Neural crest cell (in vitro differentiated cells): ENCODE results near the gene POU2AF2. TPM values are rescaled to one million over a fixed set of nuclear protein-coding genes. Genes with fewer than 3 reads are reported as not detected.

Source experiments
- DNase-seq: peaks from one replicate; pipeline ENCODE4 v3.0.0; 2021; ENCODE audit warnings: low read depth, mixed read lengths, low spot score
- H3K27ac Mint-ChIP-seq: one replicate; pipeline ENCODE4 v1.8.0; 2021; ENCODE audit warnings: mild to moderate bottlenecking, mixed read lengths; ENCODE audit not compliant: unreplicated experiment
- H3K27me3 Mint-ChIP-seq: 2 replicates; pipeline ENCODE4 v1.8.0; 2021; ENCODE audit warnings: low read depth, mild to moderate bottlenecking, mixed read lengths
- H3K36me3 Mint-ChIP-seq: 2 replicates; pipeline ENCODE4 v1.8.0; 2021; ENCODE audit warnings: low read depth, mild to moderate bottlenecking, mixed read lengths
- H3K4me1 Mint-ChIP-seq: 2 replicates; pipeline ENCODE4 v1.8.0; 2021; ENCODE audit warnings: mixed read lengths
- H3K4me3 Mint-ChIP-seq: one replicate; pipeline ENCODE4 v1.8.0; 2021; ENCODE audit warnings: mild to moderate bottlenecking, mixed read lengths
- H3K9me3 Mint-ChIP-seq: 2 replicates; pipeline ENCODE4 v1.8.0; 2021; ENCODE audit warnings: mixed read lengths
- CTCF ChIP-seq: fragments of 200-600 bp; sonication (generic); conservative IDR thresholded peaks from 2 replicates; pipeline ENCODE4 v1.5.0; 2021; ENCODE audit warnings: antibody characterized with exemption, mild to moderate bottlenecking
- total RNA-seq: library from RNA; stranded (reverse); gene quantifications from 2 replicates; pipeline ENCODE4 v1.2.1, GENCODE V29; 2021

Gene POU2AF2
- total RNA-seq, 1 donor from 2014 or later = not detected

- DNase-seq = no peak
- TF ChIP-seq CTCF = no peak
- Mint-ChIP-seq H3K4me3 (no peak overlapping the region), H3K27ac (no peak overlapping the region), H3K27me3 (peaks cover 71% of the 10 kb centered on the region), H3K4me1 (no peaks in the 10 kb centered on the region), H3K9me3 (no peaks in the 10 kb centered on the region), H3K36me3 (no peaks in the 10 kb centered on the region)
Measured at GRCh38 chr11:111301842-111302118, 56.3 kb downstream of the POU2AF2 start.

GRCh38 chr11:111302298-111302697 lies 56.8 kb downstream of the POU2AF2 start:
- H3K36me3 Mint-ChIP-seq = no peaks in the 10 kb centered on the region
- no peaks in the 10 kb centered on the region for H3K9me3 Mint-ChIP-seq
- H3K4me1 Mint-ChIP-seq = no peaks in the 10 kb centered on the region
- H3K4me3 Mint-ChIP-seq = no peak overlapping the region
- no peak for DNase-seq
- peaks cover 71% of the 10 kb centered on the region for H3K27me3 Mint-ChIP-seq
- no peak overlapping the region for H3K27ac Mint-ChIP-seq
- TF ChIP-seq CTCF = no peak

- no peak for TF ChIP-seq CTCF
- Mint-ChIP-seq H3K27me3 (peaks cover 72% of the 10 kb centered on the region), H3K9me3 (no peaks in the 10 kb centered on the region), H3K27ac (no peak overlapping the region), H3K4me1 (no peaks in the 10 kb centered on the region), H3K36me3 (no peaks in the 10 kb centered on the region), H3K4me3 (no peak overlapping the region)
- DNase-seq = no peak
Measured at GRCh38 chr11:111303461-111303860, 57.9 kb downstream of the POU2AF2 start.

- peaks cover 60% of the 10 kb centered on the region for H3K27me3 Mint-ChIP-seq
- H3K9me3 Mint-ChIP-seq = no peaks in the 10 kb centered on the region
- H3K4me3 Mint-ChIP-seq = no peak overlapping the region
- no peak overlapping the region for H3K27ac Mint-ChIP-seq
- no peaks in the 10 kb centered on the region for H3K4me1 Mint-ChIP-seq
- no peak for TF ChIP-seq CTCF
- no peaks in the 10 kb centered on the region for H3K36me3 Mint-ChIP-seq
- DNase-seq = no peak
Measured at GRCh38 chr11:111305162-111305802, 59.8 kb downstream of the POU2AF2 start.

- Mint-ChIP-seq H3K9me3 (no peaks in the 10 kb centered on the region), H3K27me3 (peaks cover 54% of the 10 kb centered on the region), H3K36me3 (no peaks in the 10 kb centered on the region), H3K27ac (no peak overlapping the region), H3K4me3 (no peak overlapping the region), H3K4me1 (no peaks in the 10 kb centered on the region)
- no peak for DNase-seq
- TF ChIP-seq CTCF = no peak
Measured at GRCh38 chr11:111305876-111306275, 60.4 kb downstream of the POU2AF2 start.

- TF ChIP-seq CTCF = no peak
- H3K36me3 Mint-ChIP-seq = no peaks in the 10 kb centered on the region
- DNase-seq = no peak
- no peaks in the 10 kb centered on the region for H3K4me1 Mint-ChIP-seq
- H3K4me3 Mint-ChIP-seq = no peak overlapping the region
- no peak overlapping the region for H3K27ac Mint-ChIP-seq
- no peaks in the 10 kb centered on the region for H3K9me3 Mint-ChIP-seq
- peaks cover 49% of the 10 kb centered on the region for H3K27me3 Mint-ChIP-seq
Measured at GRCh38 chr11:111306321-111306720, 60.8 kb downstream of the POU2AF2 start.
